IPS-18a (cell line): ENCODE data around the gene PHLDA2.
"Not testable (repeated sequence)": the region's sequence is repeated elsewhere in the genome, so short reads cannot be mapped to it uniquely, and the experiment has no call there.

Experiments
- H3K27ac ChIP-seq: one replicate; pipeline ENCODE4 v1.5.1; 2013; ENCODE audit warnings: low read length
- H3K27me3 ChIP-seq: one replicate; pipeline ENCODE4 v1.6.1; 2013; ENCODE audit warnings: mild to moderate bottlenecking, low read length; ENCODE audit not compliant: control insufficient read depth, insufficient read depth
- H3K36me3 ChIP-seq: one replicate; pipeline ENCODE4 v1.6.1; 2013; ENCODE audit warnings: low read depth, low read length; ENCODE audit not compliant: control insufficient read depth
- H3K4me1 ChIP-seq: one replicate; pipeline ENCODE4 v1.6.1; 2013; ENCODE audit warnings: low read depth, low read length; ENCODE audit not compliant: control insufficient read depth
- H3K4me3 ChIP-seq: one replicate; pipeline ENCODE4 v1.5.1; 2013; ENCODE audit warnings: low read length
- H3K9ac ChIP-seq: one replicate; pipeline ENCODE4 v1.6.1; 2013; ENCODE audit warnings: mild to moderate bottlenecking, low read length, moderate library complexity
- H3K9me3 ChIP-seq: one replicate; pipeline ENCODE4 v1.6.1; 2013; ENCODE audit warnings: low read depth, low read length; ENCODE audit not compliant: control insufficient read depth

Gene PHLDA2

GRCh38 chr11:2909133-2909902, 19.9 kb downstream of the PHLDA2 start:
- Histone ChIP-seq H3K9me3 (no peaks in the 10 kb centered on the region), H3K27ac (no peak overlapping the region), H3K27me3 (no peaks in the 10 kb centered on the region), H3K4me1 (peaks cover 4% of the 10 kb centered on the region), H3K4me3 (no peak overlapping the region), H3K36me3 (no peaks in the 10 kb centered on the region), H3K9ac (no peak overlapping the region)

GRCh38 chr11:2908130-2908529, 21.1 kb downstream of the PHLDA2 start:
- no peaks in the 10 kb centered on the region for H3K9me3 ChIP-seq
- H3K27ac ChIP-seq, result no peak overlapping the region
- peaks cover 6% of the 10 kb centered on the region for H3K27me3 ChIP-seq
- H3K9ac ChIP-seq, result no peak overlapping the region
- no peaks in the 10 kb centered on the region for H3K36me3 ChIP-seq
- H3K4me1 ChIP-seq, result no peaks in the 10 kb centered on the region
- no peak overlapping the region for H3K4me3 ChIP-seq

GRCh38 chr11:2905299-2905698, 23.9 kb downstream of the PHLDA2 start:
- H3K27ac ChIP-seq, H3K36me3 ChIP-seq, H3K4me3 ChIP-seq, H3K9me3 ChIP-seq, H3K9ac ChIP-seq, H3K4me1 ChIP-seq: not testable (repeated sequence)
- H3K27me3 ChIP-seq, result peaks cover 11% of the 10 kb centered on the region

- Histone ChIP-seq H3K27me3 (peaks cover 11% of the 10 kb centered on the region), H3K9ac (no peak overlapping the region), H3K4me3 (no peak overlapping the region), H3K27ac (no peak overlapping the region), H3K4me1 (peaks cover 5% of the 10 kb centered on the region), H3K36me3 (no peaks in the 10 kb centered on the region), H3K9me3 (no peaks in the 10 kb centered on the region)
Measured at GRCh38 chr11:2904153-2905052, 24.8 kb downstream of the PHLDA2 start.

- peaks cover 5% of the 10 kb centered on the region for H3K4me1 ChIP-seq
- peaks cover 11% of the 10 kb centered on the region for H3K27me3 ChIP-seq
- H3K4me3 ChIP-seq, result no peak overlapping the region
- H3K36me3 ChIP-seq, result no peaks in the 10 kb centered on the region
- H3K9ac ChIP-seq, result no peak overlapping the region
- H3K27ac ChIP-seq, result no peak overlapping the region
- H3K9me3 ChIP-seq, result no peaks in the 10 kb centered on the region
Measured at GRCh38 chr11:2903672-2904011, 25.6 kb downstream of the PHLDA2 start.

GRCh38 chr11:2902784-2903671, 26.2 kb downstream of the PHLDA2 start:
- H3K36me3 ChIP-seq, result no peaks in the 10 kb centered on the region
- H3K4me3 ChIP-seq, result peak overlapping the region; percentile 59
- peaks cover 5% of the 10 kb centered on the region for H3K4me1 ChIP-seq
- H3K9me3 ChIP-seq, result no peaks in the 10 kb centered on the region
- no peak overlapping the region for H3K9ac ChIP-seq
- no peak overlapping the region for H3K27ac ChIP-seq
- H3K27me3 ChIP-seq, result peaks cover 11% of the 10 kb centered on the region

GRCh38 chr11:2901854-2902783, 27.1 kb downstream of the PHLDA2 start:
- Histone ChIP-seq H3K36me3 (no peaks in the 10 kb centered on the region), H3K4me1 (peaks cover 5% of the 10 kb centered on the region)

GRCh38 chr11:2901196-2901796, 27.9 kb downstream of the PHLDA2 start:
- no peaks in the 10 kb centered on the region for H3K9me3 ChIP-seq
- no peaks in the 10 kb centered on the region for H3K36me3 ChIP-seq
- no peak overlapping the region for H3K9ac ChIP-seq
- H3K4me1 ChIP-seq, result peaks cover 5% of the 10 kb centered on the region
- H3K27me3 ChIP-seq, result peaks cover 11% of the 10 kb centered on the region
- peak overlapping the region; percentile 59 for H3K4me3 ChIP-seq
- no peak overlapping the region for H3K27ac ChIP-seq

More at GRCh38 chr11:2901854-2902783, 27.1 kb downstream of the PHLDA2 start:
- Histone ChIP-seq H3K9ac (no peak overlapping the region), H3K4me3 (peak overlapping the region; percentile 59), H3K27me3 (peaks cover 11% of the 10 kb centered on the region), H3K9me3 (no peaks in the 10 kb centered on the region), H3K27ac (no peak overlapping the region)

- no peaks in the 10 kb centered on the region for H3K36me3 ChIP-seq
- H3K4me1 ChIP-seq, result peaks cover 5% of the 10 kb centered on the region
- no peak overlapping the region for H3K4me3 ChIP-seq
- H3K9ac ChIP-seq, result no peak overlapping the region
- no peak overlapping the region for H3K27ac ChIP-seq
- H3K9me3 ChIP-seq, result no peaks in the 10 kb centered on the region
- peaks cover 11% of the 10 kb centered on the region for H3K27me3 ChIP-seq
Measured at GRCh38 chr11:2899080-2899783, 30.0 kb downstream of the PHLDA2 start.
